H9 (cell line): ENCODE measurements around the gene ZNF396. TPM values are rescaled to one million over a fixed set of nuclear protein-coding genes. Genes with fewer than 3 reads are reported as not detected.

Experiments used
- DNase-seq: peaks from one replicate; pipeline ENCODE4 v3.0.0-alpha.2; 2017
- H2AFZ ChIP-seq: one replicate; pipeline ENCODE4 v1.6.1; 2013; ENCODE audit warnings: mild to moderate bottlenecking, low read length, control low read depth, moderate library complexity
- H2AK5ac ChIP-seq: 2 replicates; pipeline ENCODE4 v1.6.1; 2013; ENCODE audit warnings: low read length, control low read depth, mixed read lengths; ENCODE audit not compliant: insufficient read length
- H2BK120ac ChIP-seq: one replicate; pipeline ENCODE4 v1.6.1; 2013; ENCODE audit warnings: low read depth, mild to moderate bottlenecking, low read length, control low read depth, inconsistent platforms; ENCODE audit not compliant: poor library complexity, severe bottlenecking
- H2BK12ac ChIP-seq: 2 replicates; pipeline ENCODE4 v1.6.1; 2013; ENCODE audit warnings: low read length, control low read depth, mixed read lengths, low read depth; ENCODE audit not compliant: insufficient read length
- H2BK15ac ChIP-seq: 2 replicates; pipeline ENCODE4 v1.6.1; 2013; ENCODE audit warnings: low read depth, low read length, control low read depth
- H2BK20ac ChIP-seq: one replicate; pipeline ENCODE4 v1.6.1; 2013; ENCODE audit warnings: low read depth, mild to moderate bottlenecking, low read length, control low read depth, inconsistent platforms; ENCODE audit not compliant: poor library complexity, severe bottlenecking
- H2BK5ac ChIP-seq: 2 replicates; pipeline ENCODE4 v1.6.1; 2013; ENCODE audit warnings: low read length, control low read depth, mixed read lengths; ENCODE audit not compliant: insufficient read length
- H3K14ac ChIP-seq: 2 replicates; pipeline ENCODE4 v1.6.1; 2013; ENCODE audit warnings: low read length, control low read depth; ENCODE audit not compliant: insufficient read depth
- H3K18ac ChIP-seq: 2 replicates; pipeline ENCODE4 v1.6.1; 2013; ENCODE audit warnings: low read depth, mild to moderate bottlenecking, mixed read lengths, low read length, control low read depth; ENCODE audit not compliant: insufficient read length
- H3K23ac ChIP-seq: 2 replicates; pipeline ENCODE4 v1.6.1; 2013; ENCODE audit warnings: low read length, control low read depth, mixed read lengths, low read depth; ENCODE audit not compliant: insufficient read length
- H3K23me2 ChIP-seq: 2 replicates; pipeline ENCODE4 v1.6.1; 2013; ENCODE audit warnings: low read depth, mild to moderate bottlenecking, mixed read lengths, low read length, control low read depth; ENCODE audit not compliant: insufficient read length, poor library complexity, severe bottlenecking
- H3K27ac ChIP-seq: 2 replicates; pipeline ENCODE4 v1.5.1; 2013; ENCODE audit warnings: low read length, control low read depth, mixed read lengths, low read depth; ENCODE audit not compliant: insufficient read length
- H3K27me3 ChIP-seq: 2 replicates; pipeline ENCODE4 v1.6.1; 2013; ENCODE audit warnings: low read length, control low read depth, inconsistent platforms; ENCODE audit not compliant: insufficient read depth
- H3K4ac ChIP-seq: 2 replicates; pipeline ENCODE4 v1.6.1; 2013; ENCODE audit warnings: low read depth, mild to moderate bottlenecking, control low read depth, inconsistent platforms, low read length, moderate library complexity
- H3K4me1 ChIP-seq: 2 replicates; pipeline ENCODE4 v1.6.1; 2013; ENCODE audit warnings: low read length, control low read depth, inconsistent platforms; ENCODE audit not compliant: insufficient read depth
- H3K4me2 ChIP-seq: 2 replicates; pipeline ENCODE4 v1.6.1; 2013; ENCODE audit warnings: low read length, control low read depth, mixed read lengths; ENCODE audit not compliant: insufficient read length, insufficient read depth
- H3K56ac ChIP-seq: 2 replicates; pipeline ENCODE4 v1.6.1; 2013; ENCODE audit warnings: low read depth, mild to moderate bottlenecking, mixed read lengths, low read length, control low read depth; ENCODE audit not compliant: insufficient read length
- H3K79me1 ChIP-seq: 2 replicates; pipeline ENCODE4 v1.6.1; 2013; ENCODE audit warnings: low read depth, mild to moderate bottlenecking, moderate library complexity, low read length, control low read depth, inconsistent platforms; ENCODE audit not compliant: insufficient read depth, poor library complexity, severe bottlenecking
- H3K79me2 ChIP-seq: 2 replicates; pipeline ENCODE4 v1.6.1; 2013; ENCODE audit warnings: low read length, control low read depth, inconsistent platforms; ENCODE audit not compliant: insufficient read depth
- H3K9ac ChIP-seq: 2 replicates; pipeline ENCODE4 v1.6.1; 2013; ENCODE audit warnings: low read length, control low read depth, mixed read lengths; ENCODE audit not compliant: insufficient read length; ENCODE audit errors: extremely low read depth
- H3K9me3 ChIP-seq: one replicate; pipeline ENCODE4 v1.6.1; 2013; ENCODE audit warnings: low read depth, low read length, inconsistent platforms; ENCODE audit not compliant: control insufficient read depth
- H3T11ph ChIP-seq: one replicate; pipeline ENCODE4 v1.6.1; 2013; ENCODE audit warnings: mild to moderate bottlenecking, low read length, control low read depth, inconsistent platforms
- H4K20me1 ChIP-seq: one replicate; pipeline ENCODE4 v1.6.1; 2013; ENCODE audit not compliant: control insufficient read depth, insufficient read length, insufficient read depth
- H4K5ac ChIP-seq: 2 replicates; pipeline ENCODE4 v1.6.1; 2013; ENCODE audit warnings: low read depth, mild to moderate bottlenecking, mixed read lengths, low read length, control low read depth; ENCODE audit not compliant: insufficient read length
- H4K8ac ChIP-seq: replicated peaks from 2 replicates; pipeline ENCODE4 v1.6.1; 2013; ENCODE audit warnings: low read length, control low read depth, mixed read lengths, low read depth; ENCODE audit not compliant: insufficient read length
- H4K91ac ChIP-seq: 2 replicates; pipeline ENCODE4 v1.6.1; 2013; ENCODE audit warnings: low read depth, mild to moderate bottlenecking, moderate library complexity, mixed read lengths, low read length, control low read depth; ENCODE audit not compliant: insufficient read length
- H3K27ac Mint-ChIP-seq, 3 experiments: 2 replicates in 2 of 3; 3 replicates in 1 of 3; pipeline ENCODE4 v1.8.0; 2020 to 2021; ENCODE audit warnings: mixed read lengths in 3 of 3, mild to moderate bottlenecking in 1 of 3, moderate library complexity in 1 of 3
- H3K27me3 Mint-ChIP-seq: 2 replicates; pipeline ENCODE4 v1.8.0; 2021; ENCODE audit warnings: low read depth, mild to moderate bottlenecking, moderate library complexity, mixed read lengths
- H3K36me3 Mint-ChIP-seq, 3 experiments: 2 replicates in 2 of 3; 3 replicates in 1 of 3; pipeline ENCODE4 v1.8.0; 2020 to 2021; ENCODE audit warnings: low read depth in 3 of 3, mixed read lengths in 3 of 3; ENCODE audit not compliant: insufficient read depth in 1 of 3
- H3K4me1 Mint-ChIP-seq, 2 experiments: 2 replicates each; pipeline ENCODE4 v1.8.0; 2020; ENCODE audit warnings: mixed read lengths in 2 of 2
- H3K4me3 Mint-ChIP-seq, 2 experiments: 2 replicates in 1 of 2; 3 replicates in 1 of 2; pipeline ENCODE4 v1.8.0; 2020 to 2021; ENCODE audit warnings: mild to moderate bottlenecking in 2 of 2, mixed read lengths in 2 of 2, moderate library complexity in 1 of 2
- H3K9me3 Mint-ChIP-seq, 2 experiments: 2 replicates in 1 of 2; 3 replicates in 1 of 2; pipeline ENCODE4 v1.8.0; 2020; ENCODE audit warnings: mild to moderate bottlenecking in 2 of 2, mixed read lengths in 2 of 2, moderate library complexity in 1 of 2
- WGBS: extraction: QIAGEN DNeasy Blood & Tissue Kit; methylation state at CpG from one replicate; pipeline ENCODE4 v1.1.7; 2013; ENCODE audit warnings: missing lambda C conversion rate, low lambda C conversion rate, mixed read lengths; ENCODE audit not compliant: insufficient read length; ENCODE audit errors: extremely low coverage; 5-methylcytosine and 5-hydroxymethylcytosine counted together
- total RNA-seq: library from RNA; stranded (reverse); gene quantifications from 2 replicates; pipeline ENCODE4 v1.2.1, GENCODE V29; 2021
- TF ChIP-seq, protein P1 (sequence below): fragments of 200-600 bp; sonication (generic); conservative IDR thresholded peaks from 3 replicates; pipeline ENCODE4 v1.8.0; 2021; ENCODE audit warnings: antibody characterized with exemption, mild to moderate bottlenecking

The ZNF396 gene
- total RNA-seq, 1 experiment from 2014 or later = 1.2 TPM

DNA sequence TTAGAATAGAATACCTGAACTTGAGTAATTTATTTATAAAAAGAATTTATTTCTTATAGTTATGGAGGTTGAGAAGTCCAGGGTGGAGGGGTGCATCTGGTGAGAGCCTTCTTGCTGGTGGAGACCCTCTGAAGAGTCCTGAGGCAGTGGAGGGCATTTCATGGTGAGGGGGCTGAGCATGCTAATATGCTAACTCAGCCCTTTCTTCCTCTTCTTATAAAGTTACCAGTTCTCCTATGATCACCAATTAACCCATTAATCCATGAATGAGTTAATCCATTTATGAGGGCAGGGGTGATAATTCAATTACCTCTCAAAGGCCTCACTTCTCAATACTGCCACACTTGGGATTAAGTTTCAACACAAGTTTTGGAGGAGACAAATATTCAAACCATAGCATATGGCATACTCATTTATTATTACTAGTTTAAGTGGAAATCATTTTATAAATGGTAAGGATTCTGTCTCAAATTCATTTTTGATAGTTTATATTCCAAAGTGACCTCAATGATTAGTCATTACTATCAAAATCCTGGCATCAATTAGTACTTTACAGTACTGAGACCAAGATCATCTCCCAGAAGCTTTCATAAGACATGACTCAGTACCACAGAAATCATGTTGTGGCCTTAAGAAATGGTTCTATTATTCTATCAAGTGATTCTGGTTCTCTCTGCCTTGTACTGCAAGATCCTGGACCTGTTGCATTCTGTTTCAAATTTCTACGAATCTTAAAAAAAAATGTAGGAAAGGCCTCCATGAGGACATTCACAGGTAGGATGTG lies 5.5 kb downstream of the ZNF396 start:
- no peak overlapping the region for H3K27ac ChIP-seq
- no peaks in the 10 kb centered on the region for H3K4me1 ChIP-seq
- no peak overlapping the region for H2BK15ac ChIP-seq
- no peak overlapping the region for H4K91ac ChIP-seq
- no peak overlapping the region for H3K27ac Mint-ChIP-seq
- peaks cover 0 to 5% of the 10 kb centered on the region in 2 experiments; a peak in 1 of 4 replicates for H3K4me1 Mint-ChIP-seq
- no peak overlapping the region for H3K4me3 Mint-ChIP-seq
- H4K5ac ChIP-seq = no peak overlapping the region
- H3K79me1 ChIP-seq = no peaks in the 10 kb centered on the region
- no peak overlapping the region for H2BK12ac ChIP-seq
- no peak overlapping the region for H3K18ac ChIP-seq
- H3K36me3 Mint-ChIP-seq = no peaks in the 10 kb centered on the region
- H3K23me2 ChIP-seq = peaks cover 4% of the 10 kb centered on the region
- WGBS = no CpG with 5 or more reads among the region's 1 CpG
- H3K14ac ChIP-seq = no peak overlapping the region
- no peaks in the 10 kb centered on the region for H3K79me2 ChIP-seq
- no peak overlapping the region for H3K4me2 ChIP-seq
- no peaks in the 10 kb centered on the region for H3K9me3 Mint-ChIP-seq
- no peak overlapping the region for H4K8ac ChIP-seq
- H3T11ph ChIP-seq = no peak overlapping the region
- no peak overlapping the region for H2AK5ac ChIP-seq
- H2BK120ac ChIP-seq = no peak overlapping the region
- no peak overlapping the region for H3K9ac ChIP-seq
- no peaks in the 10 kb centered on the region for H3K9me3 ChIP-seq
- H3K23ac ChIP-seq = no peak overlapping the region
- TF ChIP-seq, protein P1, sequence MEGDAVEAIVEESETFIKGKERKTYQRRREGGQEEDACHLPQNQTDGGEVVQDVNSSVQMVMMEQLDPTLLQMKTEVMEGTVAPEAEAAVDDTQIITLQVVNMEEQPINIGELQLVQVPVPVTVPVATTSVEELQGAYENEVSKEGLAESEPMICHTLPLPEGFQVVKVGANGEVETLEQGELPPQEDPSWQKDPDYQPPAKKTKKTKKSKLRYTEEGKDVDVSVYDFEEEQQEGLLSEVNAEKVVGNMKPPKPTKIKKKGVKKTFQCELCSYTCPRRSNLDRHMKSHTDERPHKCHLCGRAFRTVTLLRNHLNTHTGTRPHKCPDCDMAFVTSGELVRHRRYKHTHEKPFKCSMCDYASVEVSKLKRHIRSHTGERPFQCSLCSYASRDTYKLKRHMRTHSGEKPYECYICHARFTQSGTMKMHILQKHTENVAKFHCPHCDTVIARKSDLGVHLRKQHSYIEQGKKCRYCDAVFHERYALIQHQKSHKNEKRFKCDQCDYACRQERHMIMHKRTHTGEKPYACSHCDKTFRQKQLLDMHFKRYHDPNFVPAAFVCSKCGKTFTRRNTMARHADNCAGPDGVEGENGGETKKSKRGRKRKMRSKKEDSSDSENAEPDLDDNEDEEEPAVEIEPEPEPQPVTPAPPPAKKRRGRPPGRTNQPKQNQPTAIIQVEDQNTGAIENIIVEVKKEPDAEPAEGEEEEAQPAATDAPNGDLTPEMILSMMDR = no peak
- no peak overlapping the region for H3K56ac ChIP-seq
- no peak overlapping the region for H2BK20ac ChIP-seq
- H2AFZ ChIP-seq = no peak overlapping the region
- H3K27me3 ChIP-seq = no peaks in the 10 kb centered on the region
- no peaks in the 10 kb centered on the region for H3K27me3 Mint-ChIP-seq
- no peak overlapping the region for H2BK5ac ChIP-seq
- no peak for DNase-seq
- no peaks in the 10 kb centered on the region for H4K20me1 ChIP-seq
- H3K4ac ChIP-seq = no peak overlapping the region
